IMR-90 (cell line): Measurements from ENCODE around the gene MTF1. TPM values are rescaled to one million over a fixed set of nuclear protein-coding genes. Genes with fewer than 3 reads are reported as not detected.

ENCODE experiments used
- ATAC-seq: fragments of 200-7000 bp; cut with Tn5 transposase; 2 replicates; pipeline ENCODE4 v1.9.1; 2020; ENCODE audit warnings: low read depth, mild to moderate bottlenecking, moderate library complexity
- BruUV-seq: library from RNA; stranded (reverse); fragments of 400-500 nt; replicated peaks from 2 replicates; lab custom pipeline; 2021; lab: Mats Ljungman, UMichigan
- CTCF ChIA-PET: fragments of 300-600 bp; formaldehyde crosslinking; extraction: SDS; loops from one replicate; lab custom pipeline; 2021; ENCODE audit warnings: antibody characterized with exemption; lab: Yijun Ruan, JAX
- POLR2A ChIA-PET: fragments of 300-600 bp; sonication (Branson Sonifier 250); formaldehyde crosslinking; loops from one replicate; lab custom pipeline; 2022; ENCODE audit warnings: antibody characterized with exemption; ENCODE audit not compliant: unreplicated experiment; lab: Charles Lee
- DNase-seq: peaks from one replicate; pipeline ENCODE4 v3.0.0; 2013
- H2AFZ ChIP-seq: replicated peaks from 2 replicates; pipeline ENCODE3; 2013; ENCODE audit warnings: low read length, mild to moderate bottlenecking; ENCODE audit not compliant: poor library complexity
- H2AK5ac ChIP-seq: 2 replicates; pipeline ENCODE4 v1.6.1; 2013; ENCODE audit warnings: low read depth, low read length, inconsistent platforms
- H2AK9ac ChIP-seq: replicated peaks from 2 replicates; pipeline ENCODE3; 2013; ENCODE audit warnings: mild to moderate bottlenecking, low read depth, low read length, moderate library complexity; ENCODE audit not compliant: poor library complexity
- H2BK120ac ChIP-seq: 2 replicates; pipeline ENCODE4 v1.6.1; 2013; ENCODE audit warnings: low read depth, low read length, inconsistent platforms
- H2BK15ac ChIP-seq: 3 replicates; pipeline ENCODE4 v1.6.1; 2013; ENCODE audit warnings: low read depth, low read length, inconsistent platforms
- H2BK20ac ChIP-seq: 2 replicates; pipeline ENCODE4 v1.6.1; 2013; ENCODE audit warnings: low read depth, mild to moderate bottlenecking, inconsistent platforms, low read length, moderate library complexity
- H2BK5ac ChIP-seq: 2 replicates; pipeline ENCODE4 v1.6.1; 2013; ENCODE audit warnings: mild to moderate bottlenecking, low read depth, low read length, inconsistent platforms; ENCODE audit not compliant: poor library complexity, severe bottlenecking
- H3K14ac ChIP-seq: replicated peaks from 2 replicates; pipeline ENCODE4 v1.6.1; 2013; ENCODE audit warnings: low read depth, low read length, inconsistent platforms
- H3K18ac ChIP-seq: 2 replicates; pipeline ENCODE4 v1.6.1; 2013; ENCODE audit warnings: low read depth, low read length, control low read depth
- H3K23ac ChIP-seq: 2 replicates; pipeline ENCODE4 v1.6.1; 2013; ENCODE audit warnings: low read depth, low read length, inconsistent platforms
- H3K27ac ChIP-seq: 2 replicates; pipeline ENCODE4 v1.5.1; 2013; ENCODE audit warnings: mild to moderate bottlenecking, control low read depth, low read length; ENCODE audit not compliant: insufficient read depth
- H3K27me3 ChIP-seq: 2 replicates; pipeline ENCODE4 v1.6.1; 2013; ENCODE audit warnings: low read length; ENCODE audit not compliant: control insufficient read depth, insufficient read depth
- H3K36me3 ChIP-seq: 2 replicates; pipeline ENCODE4 v1.6.1; 2013; ENCODE audit warnings: low read length, mixed read lengths; ENCODE audit not compliant: control insufficient read depth, insufficient read depth
- H3K4ac ChIP-seq: 2 replicates; pipeline ENCODE4 v1.6.1; 2013; ENCODE audit warnings: low read depth, low read length, inconsistent platforms
- H3K4me1 ChIP-seq: 2 replicates; pipeline ENCODE4 v1.6.1; 2013; ENCODE audit warnings: low read length, mixed read lengths; ENCODE audit not compliant: control insufficient read depth, insufficient read depth
- H3K4me2 ChIP-seq: 2 replicates; pipeline ENCODE4 v1.6.1; 2013; ENCODE audit warnings: low read depth, mild to moderate bottlenecking, control low read depth, low read length, moderate library complexity
- H3K4me3 ChIP-seq: 2 replicates; pipeline ENCODE4 v1.5.1; 2013; ENCODE audit warnings: low read depth, mild to moderate bottlenecking, control low read depth, low read length, moderate library complexity; ENCODE audit not compliant: insufficient read depth
- H3K56ac ChIP-seq: 2 replicates; pipeline ENCODE4 v1.6.1; 2013; ENCODE audit warnings: low read length, inconsistent platforms; ENCODE audit not compliant: insufficient read depth; ENCODE audit errors: extremely low read depth
- H3K79me1 ChIP-seq, 2 experiments: 2 replicates each; pipeline ENCODE4 v1.6.1; 2013; ENCODE audit warnings: low read length in 2 of 2, inconsistent platforms in 1 of 2, low read depth in 1 of 2
- H3K9ac ChIP-seq: 2 replicates; pipeline ENCODE4 v1.6.1; 2013; ENCODE audit warnings: low read depth, low read length, control low read depth
- H3K9me1 ChIP-seq: 2 replicates; pipeline ENCODE4 v1.6.1; 2013; ENCODE audit warnings: low read length, inconsistent platforms; ENCODE audit not compliant: insufficient read depth
- H3K9me3 ChIP-seq: 2 replicates; pipeline ENCODE4 v1.6.1; 2013; ENCODE audit warnings: low read length; ENCODE audit not compliant: control insufficient read depth, insufficient read depth
- H4K20me1 ChIP-seq: 2 replicates; pipeline ENCODE4 v1.6.1; 2013; ENCODE audit warnings: low read length, inconsistent platforms; ENCODE audit not compliant: insufficient read depth
- H4K5ac ChIP-seq: 2 replicates; pipeline ENCODE4 v1.6.1; 2013; ENCODE audit warnings: mild to moderate bottlenecking, low read depth, low read length, control low read depth
- H4K8ac ChIP-seq, 2 experiments: 2 replicates each; pipeline ENCODE4 v1.6.1; 2013; ENCODE audit warnings: low read depth in 2 of 2, low read length in 2 of 2, control low read depth in 1 of 2, inconsistent platforms in 1 of 2
- H4K91ac ChIP-seq: 2 replicates; pipeline ENCODE4 v1.6.1; 2013; ENCODE audit warnings: low read depth, low read length, inconsistent platforms; ENCODE audit not compliant: insufficient read depth
- MAZ ChIP-seq: IDR thresholded peaks from 2 replicates; pipeline ENCODE4 v1.6.1; 2012; ENCODE audit warnings: low read depth, mild to moderate bottlenecking, low read length, improper control_type of control experiment, moderate library complexity, borderline replicate concordance
- WGBS, 2 experiments: methylation state at CpG; one replicate each; pipeline versions ENCODE4 v1.1.5 to v1.1.7; 2013; ENCODE audit warnings: missing lambda C conversion rate in 2 of 2; ENCODE audit not compliant: insufficient read length in 1 of 2; ENCODE audit errors: extremely low coverage in 2 of 2; 5-methylcytosine and 5-hydroxymethylcytosine counted together
- dilution Hi-C: fragments of 300-500 bp; cut with HindIII; formaldehyde crosslinking; loops from one replicate; pipeline ENCODE4 v1.14.3; 2018; ENCODE audit warnings: low sequenced_read_pairs; ENCODE audit not compliant: unreplicated experiment
- in situ Hi-C: fragments of 300-500 bp; cut with MboI; formaldehyde crosslinking; loops from 3 replicates; pipeline ENCODE4 v1.14.3; 2019; ENCODE audit warnings: low sequenced_read_pairs, inconsistent platforms, mixed read lengths
- intact Hi-C: fragments of 100-400 bp; cut with micrococcal nuclease; formaldehyde crosslinking; loops from 2 replicates; pipeline ENCODE4 v1.10.0; 2022
- polyA plus RNA-seq, 3 experiments: library from polyadenylated mRNA; depleted of rRNA; stranded (reverse); fragments of >200 nt; gene quantifications; 2 replicates each; pipeline ENCODE4 v1.2.3, GENCODE V29; 2012; ENCODE audit warnings: low replicate concordance in 1 of 3
- total RNA-seq: library from RNA; depleted of rRNA; stranded (reverse); fragments of >200 nt; gene quantifications from 2 replicates; pipeline ENCODE4 v1.2.3, GENCODE V29; 2012

MTF1 gene
- total and polyA plus RNA-seq, 2 of the 4 experiments (the other 2 are of a cell fraction), result 2.3 to 4.7 TPM

DNA sequence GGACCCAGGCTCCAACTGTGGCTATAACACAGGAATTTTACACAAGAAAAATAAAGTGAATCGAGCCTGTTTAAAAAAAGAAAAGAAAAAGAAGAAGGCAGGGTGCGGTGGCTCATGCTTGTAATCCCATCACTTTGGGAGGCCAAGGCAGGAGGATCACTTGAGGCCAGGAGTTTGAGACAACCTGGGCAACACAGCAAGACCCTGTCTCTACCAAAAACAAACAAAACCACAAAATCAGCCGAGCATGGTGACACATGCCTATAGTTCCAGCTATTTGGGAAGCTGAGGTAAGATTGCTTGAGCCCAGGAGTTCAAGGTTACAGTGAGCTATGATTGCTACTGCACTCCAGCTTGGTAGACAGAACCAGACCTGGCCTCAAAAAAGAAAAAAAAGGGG is 17.7 kb downstream of the MTF1 start:
- no peak overlapping the region for H2AK5ac ChIP-seq
- no peak for TF ChIP-seq MAZ
- no peak overlapping the region for H2BK15ac ChIP-seq
- no peaks in the 10 kb centered on the region; the same call in 1 of the 2 replicates for H4K20me1 ChIP-seq
- ChIA-PET CTCF (interaction anchor here (1.3 kb wide), 1 partner anchor 15 kb away, joined by 3 read pairs; no protein-coding TSS in a partner anchor), POLR2A (no interaction called here)
- H4K8ac ChIP-seq, result no peak overlapping the region
- intact Hi-C loops, result no loop called here
- no peaks in the 10 kb centered on the region for H3K9me3 ChIP-seq
- no peak overlapping the region for H3K23ac ChIP-seq
- H3K36me3 ChIP-seq, result peaks cover 33% of the 10 kb centered on the region
- H3K4ac ChIP-seq, result no peak overlapping the region
- H3K9ac ChIP-seq, result no peak overlapping the region
- no peaks in the 10 kb centered on the region for H3K27me3 ChIP-seq
- H2BK120ac ChIP-seq, result no peak overlapping the region
- no peak overlapping the region for H2AK9ac ChIP-seq
- no peak for DNase-seq
- WGBS, 2 experiments, result no CpG with 5 or more reads among the region's 3 CpGs
- dilution Hi-C loops, result no loop called here
- H4K5ac ChIP-seq, result no peak overlapping the region
- peaks cover 3% of the 10 kb centered on the region; the same call in 1 of the 2 replicates for H3K4me1 ChIP-seq
- H4K91ac ChIP-seq, result no peak overlapping the region
- H2BK5ac ChIP-seq, result no peak overlapping the region
- H3K14ac ChIP-seq, result no peak overlapping the region
- H3K18ac ChIP-seq, result no peak overlapping the region
- H2BK20ac ChIP-seq, result no peak overlapping the region
- H2AFZ ChIP-seq, result no peak overlapping the region
- ATAC-seq, result no peak
- H3K27ac ChIP-seq, result no peak overlapping the region
- H3K9me1 ChIP-seq, result peaks cover 6% of the 10 kb centered on the region; the same call in 1 of the 2 replicates
- no peak overlapping the region for H3K56ac ChIP-seq
- peaks cover 24 to 44% of the 10 kb centered on the region in 2 experiments for H3K79me1 ChIP-seq
- in situ Hi-C loops, result no loop called here
- no peak overlapping the region for H3K4me3 ChIP-seq
- no peak overlapping the region for H3K4me2 ChIP-seq
- no TSS peak for BruUV-seq
